CD14-positive monocyte (primary cell): ENCODE measurements around the gene SUN5. TPM values are rescaled to one million over a fixed set of nuclear protein-coding genes. Genes with fewer than 3 reads are reported as not detected.

Source experiments
- DNase-seq, 3 donors: peaks; one replicate each; pipeline ENCODE4 v3.0.0-alpha.2; 2011 to 2022
- H2AFZ ChIP-seq: 2 replicates; pipeline ENCODE4 v1.6.0; 2012; ENCODE audit warnings: mild to moderate bottlenecking, low read depth, low read length, inconsistent platforms; ENCODE audit not compliant: insufficient read depth, poor library complexity, severe bottlenecking
- H3K27ac ChIP-seq, 2 donors: 1 replicate in 1 of 2; 2 replicates in 1 of 2; pipeline ENCODE4 v1.5.1; 2012 to 2013; ENCODE audit warnings: low read length in 2 of 2, control low read depth in 1 of 2, inconsistent platforms in 1 of 2, low read depth in 1 of 2, mild to moderate bottlenecking in 1 of 2
- H3K27me3 ChIP-seq, 2 donors: one replicate each; pipeline versions ENCODE4 v1.6.0 to v1.6.1; 2011 to 2013; ENCODE audit warnings: low read length in 2 of 2; ENCODE audit not compliant: control insufficient read depth in 2 of 2, insufficient read depth in 2 of 2
- H3K36me3 ChIP-seq, 2 donors: replicated peaks in 1 of 2; 1 replicate in 1 of 2; 2 replicates in 1 of 2; pipeline versions ENCODE4 v1.5.1 to v1.6.1; 2012 to 2013; ENCODE audit warnings: low read length in 2 of 2, control low read depth in 1 of 2, inconsistent platforms in 1 of 2, mild to moderate bottlenecking in 1 of 2; ENCODE audit not compliant: insufficient read depth in 2 of 2, control insufficient read depth in 1 of 2
- H3K4me1 ChIP-seq, 2 donors: 1 replicate in 1 of 2; 2 replicates in 1 of 2; pipeline versions ENCODE4 v1.5.1 to v1.6.1; 2012 to 2013; ENCODE audit warnings: low read length in 2 of 2, control low read depth in 1 of 2, inconsistent platforms in 1 of 2, mild to moderate bottlenecking in 1 of 2, moderate library complexity in 1 of 2; ENCODE audit not compliant: insufficient read depth in 2 of 2, control insufficient read depth in 1 of 2
- H3K4me2 ChIP-seq: replicated peaks from 2 replicates; pipeline ENCODE3; 2012; ENCODE audit warnings: low read length, moderate library complexity, mild to moderate bottlenecking; ENCODE audit not compliant: poor library complexity, severe bottlenecking; ENCODE audit errors: extremely low read depth
- H3K4me3 ChIP-seq, 3 experiments: fragments of 200-600 bp in 1 of 3; sonication (generic) in 1 of 3; replicated peaks in 1 of 3; 1 replicate in 2 of 3; 2 replicates in 1 of 3; pipeline ENCODE4 v1.5.1; 2011 to 2013; ENCODE audit warnings: low read length in 3 of 3, mild to moderate bottlenecking in 3 of 3, control low read depth in 2 of 3, low read depth in 2 of 3, inconsistent platforms in 1 of 3, moderate library complexity in 1 of 3
- H3K79me2 ChIP-seq: 2 replicates; pipeline ENCODE4 v1.6.0; 2012; ENCODE audit warnings: mild to moderate bottlenecking, control low read depth, inconsistent platforms, low read length, moderate library complexity; ENCODE audit not compliant: insufficient read depth
- H3K9ac ChIP-seq: 2 replicates; pipeline ENCODE4 v1.6.0; 2017; ENCODE audit warnings: low read length, mild to moderate bottlenecking; ENCODE audit not compliant: insufficient read depth, poor library complexity, severe bottlenecking
- H3K9me3 ChIP-seq, 2 donors: replicated peaks in 1 of 2; 1 replicate in 1 of 2; 2 replicates in 1 of 2; pipeline versions ENCODE4 v1.5.1 to v1.6.1; 2012 to 2013; ENCODE audit warnings: low read length in 2 of 2, control low read depth in 1 of 2; ENCODE audit not compliant: control insufficient read depth in 1 of 2, insufficient read depth in 1 of 2
- H4K20me1 ChIP-seq: 2 replicates; pipeline ENCODE4 v1.6.0; 2012; ENCODE audit warnings: mild to moderate bottlenecking, low read length, control low read depth, moderate library complexity; ENCODE audit not compliant: insufficient read depth
- H3K27ac Mint-ChIP-seq, 7 donors: one replicate each; pipeline ENCODE4 v1.8.0; 2020; ENCODE audit warnings: mild to moderate bottlenecking in 7 of 7, mixed read lengths in 7 of 7, moderate library complexity in 6 of 7, inconsistent platforms in 2 of 7
- H3K27me3 Mint-ChIP-seq, 3 donors: one replicate each; pipeline ENCODE4 v1.8.0; 2021 to 2022; ENCODE audit warnings: low read depth in 3 of 3, mild to moderate bottlenecking in 3 of 3, mixed read lengths in 3 of 3, moderate library complexity in 3 of 3, inconsistent platforms in 1 of 3
- H3K36me3 Mint-ChIP-seq, 2 donors: one replicate each; pipeline ENCODE4 v1.8.0; 2020; ENCODE audit warnings: mixed read lengths in 2 of 2, inconsistent platforms in 1 of 2, mild to moderate bottlenecking in 1 of 2
- H3K4me1 Mint-ChIP-seq: one replicate; pipeline ENCODE4 v1.8.0; 2020; ENCODE audit warnings: mild to moderate bottlenecking, mixed read lengths
- H3K4me3 Mint-ChIP-seq, 2 donors: one replicate each; pipeline ENCODE4 v1.8.0; 2020; ENCODE audit warnings: mild to moderate bottlenecking in 2 of 2, mixed read lengths in 2 of 2, moderate library complexity in 1 of 2
- H3K9me3 Mint-ChIP-seq, 7 donors: one replicate each; pipeline ENCODE4 v1.8.0; 2020 to 2022; ENCODE audit warnings: mixed read lengths in 7 of 7, mild to moderate bottlenecking in 6 of 7, moderate library complexity in 6 of 7, inconsistent platforms in 2 of 7
- WGBS: methylation state at CpG from one replicate; pipeline ENCODE4 v1.1.5; 2013; ENCODE audit warnings: missing lambda C conversion rate; ENCODE audit not compliant: insufficient coverage; 5-methylcytosine and 5-hydroxymethylcytosine counted together
- intact Hi-C, 2 donors: fragments of 100-400 bp; cut with micrococcal nuclease; formaldehyde crosslinking; loops; one replicate each; pipeline versions ENCODE4 v1.15.0 to v1.15.1; 2023
- polyA minus RNA-seq: library from RNA; depleted of rRNA, polyadenylated mRNA; stranded (reverse); fragments of >200 nt; gene quantifications from 2 replicates; pipeline ENCODE4 v1.2.3, GENCODE V29; 2012
- polyA plus RNA-seq, 3 donors: library from polyadenylated mRNA; depleted of rRNA in 1 of 3; unstranded in 2 of 3; stranded (reverse) in 1 of 3; fragments of 300-500 nt in 2 of 3; fragments of >200 nt in 1 of 3; fragmentation: Illumina TruSeq in 2 of 3; gene quantifications; 1 replicate in 2 of 3; 2 replicates in 1 of 3; pipeline ENCODE4 v1.2.3, GENCODE V29; 2012 to 2021
- total RNA-seq, 12 experiments: library from RNA in 1 of 12; stranded (reverse) in 1 of 12; fragments of 120-200 nt in 1 of 12; gene quantifications; one replicate each; pipeline ENCODE4 v1.2.4 and lab custom pipeline; 2013 to 2026; ENCODE audit warnings: mixed read lengths in 6 of 12, inconsistent platforms in 1 of 12
- TF ChIP-seq, protein P1 (sequence below): fragments of 200-600 bp; IDR thresholded peaks from one replicate; pipeline ENCODE4 v1.8.0; 2022; ENCODE audit warnings: antibody characterized with exemption, mild to moderate bottlenecking

SUN5 gene, protein sequence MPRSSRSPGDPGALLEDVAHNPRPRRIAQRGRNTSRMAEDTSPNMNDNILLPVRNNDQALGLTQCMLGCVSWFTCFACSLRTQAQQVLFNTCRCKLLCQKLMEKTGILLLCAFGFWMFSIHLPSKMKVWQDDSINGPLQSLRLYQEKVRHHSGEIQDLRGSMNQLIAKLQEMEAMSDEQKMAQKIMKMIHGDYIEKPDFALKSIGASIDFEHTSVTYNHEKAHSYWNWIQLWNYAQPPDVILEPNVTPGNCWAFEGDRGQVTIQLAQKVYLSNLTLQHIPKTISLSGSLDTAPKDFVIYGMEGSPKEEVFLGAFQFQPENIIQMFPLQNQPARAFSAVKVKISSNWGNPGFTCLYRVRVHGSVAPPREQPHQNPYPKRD
- not detected for total RNA-seq (2013)
- not detected for polyA plus RNA-seq
- polyA minus RNA-seq, result not detected in 2 replicates
- total RNA-seq (lab: John Stamatoyannopoulos, UW), result 0 to 0.35 (median 0) reads per million in 11 experiments

DNA sequence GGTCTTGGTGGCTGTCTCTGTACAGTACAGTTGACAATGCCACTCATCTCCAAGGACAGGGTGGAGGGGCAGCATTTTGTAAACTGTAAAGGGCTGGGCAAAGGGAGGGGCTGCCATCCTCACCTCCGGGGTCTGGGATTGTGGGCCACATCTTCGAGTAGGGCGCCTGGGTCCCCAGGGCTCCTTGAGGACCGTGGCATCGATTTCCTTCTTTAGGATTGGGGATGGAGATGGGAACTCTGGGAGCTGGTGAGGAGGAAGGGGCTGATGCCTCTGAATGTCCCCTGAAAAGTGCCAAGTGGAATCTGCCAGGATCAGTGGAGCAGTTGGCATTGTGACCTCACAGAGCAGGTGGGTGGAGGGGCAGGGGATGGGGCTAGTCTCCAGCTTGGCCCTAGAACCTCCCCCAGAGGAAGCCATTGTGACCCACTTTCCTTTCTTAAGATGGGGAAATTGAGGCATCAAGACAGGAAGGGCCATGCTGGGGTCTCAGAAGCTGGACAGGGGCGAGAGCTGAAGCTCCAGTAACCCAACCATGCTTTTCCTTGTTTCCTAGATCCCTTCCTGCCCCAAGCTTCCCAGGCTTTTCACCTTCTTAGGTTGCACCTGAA lies at the start of gene SUN5:
SUN5 (minus strand) TSS at position 293 of the 611 bp plus-strand sequence; CDS start at position 200, 93 bp downstream.
- peaks cover 0 to 3% (median 1%) of the 10 kb centered on the region in 3 donors for H3K27me3 Mint-ChIP-seq
- H3K9ac ChIP-seq, result no peak within 1 kb of the TSS
- no peaks in the 10 kb centered on the region for H4K20me1 ChIP-seq
- peaks cover 11% of the 10 kb centered on the region for H3K4me1 Mint-ChIP-seq
- H3K36me3 Mint-ChIP-seq, result no peaks in the 10 kb centered on the region
- intact Hi-C loops, result no loop called here
- peaks cover 6% of the 10 kb centered on the region in 2 donors for H3K4me1 ChIP-seq
- H3K79me2 ChIP-seq, result no peaks in the 10 kb centered on the region
- H3K27me3 ChIP-seq, result no peaks in the 10 kb centered on the region
- no peak within 1 kb of the TSS for H3K4me2 ChIP-seq
- WGBS, result 94% methylated on average over 6 of the region's 6 CpGs
- TF ChIP-seq, protein P1, sequence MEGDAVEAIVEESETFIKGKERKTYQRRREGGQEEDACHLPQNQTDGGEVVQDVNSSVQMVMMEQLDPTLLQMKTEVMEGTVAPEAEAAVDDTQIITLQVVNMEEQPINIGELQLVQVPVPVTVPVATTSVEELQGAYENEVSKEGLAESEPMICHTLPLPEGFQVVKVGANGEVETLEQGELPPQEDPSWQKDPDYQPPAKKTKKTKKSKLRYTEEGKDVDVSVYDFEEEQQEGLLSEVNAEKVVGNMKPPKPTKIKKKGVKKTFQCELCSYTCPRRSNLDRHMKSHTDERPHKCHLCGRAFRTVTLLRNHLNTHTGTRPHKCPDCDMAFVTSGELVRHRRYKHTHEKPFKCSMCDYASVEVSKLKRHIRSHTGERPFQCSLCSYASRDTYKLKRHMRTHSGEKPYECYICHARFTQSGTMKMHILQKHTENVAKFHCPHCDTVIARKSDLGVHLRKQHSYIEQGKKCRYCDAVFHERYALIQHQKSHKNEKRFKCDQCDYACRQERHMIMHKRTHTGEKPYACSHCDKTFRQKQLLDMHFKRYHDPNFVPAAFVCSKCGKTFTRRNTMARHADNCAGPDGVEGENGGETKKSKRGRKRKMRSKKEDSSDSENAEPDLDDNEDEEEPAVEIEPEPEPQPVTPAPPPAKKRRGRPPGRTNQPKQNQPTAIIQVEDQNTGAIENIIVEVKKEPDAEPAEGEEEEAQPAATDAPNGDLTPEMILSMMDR, result no peak
- H3K9me3 Mint-ChIP-seq, result peaks cover 0 to 7% (median 3%) of the 10 kb centered on the region in 7 donors
- H3K9me3 ChIP-seq, result no peaks in the 10 kb centered on the region
- no peaks in the 10 kb centered on the region for H3K36me3 ChIP-seq
- DNase-seq, result no peak
- H3K27ac ChIP-seq, result no peak within 1 kb of the TSS
- no peak within 1 kb of the TSS for H3K4me3 Mint-ChIP-seq
- H2AFZ ChIP-seq, result no peak within 1 kb of the TSS
- H3K4me3 ChIP-seq, result no peak within 1 kb of the TSS
- H3K27ac Mint-ChIP-seq, result no peak within 1 kb of the TSS

DNA sequence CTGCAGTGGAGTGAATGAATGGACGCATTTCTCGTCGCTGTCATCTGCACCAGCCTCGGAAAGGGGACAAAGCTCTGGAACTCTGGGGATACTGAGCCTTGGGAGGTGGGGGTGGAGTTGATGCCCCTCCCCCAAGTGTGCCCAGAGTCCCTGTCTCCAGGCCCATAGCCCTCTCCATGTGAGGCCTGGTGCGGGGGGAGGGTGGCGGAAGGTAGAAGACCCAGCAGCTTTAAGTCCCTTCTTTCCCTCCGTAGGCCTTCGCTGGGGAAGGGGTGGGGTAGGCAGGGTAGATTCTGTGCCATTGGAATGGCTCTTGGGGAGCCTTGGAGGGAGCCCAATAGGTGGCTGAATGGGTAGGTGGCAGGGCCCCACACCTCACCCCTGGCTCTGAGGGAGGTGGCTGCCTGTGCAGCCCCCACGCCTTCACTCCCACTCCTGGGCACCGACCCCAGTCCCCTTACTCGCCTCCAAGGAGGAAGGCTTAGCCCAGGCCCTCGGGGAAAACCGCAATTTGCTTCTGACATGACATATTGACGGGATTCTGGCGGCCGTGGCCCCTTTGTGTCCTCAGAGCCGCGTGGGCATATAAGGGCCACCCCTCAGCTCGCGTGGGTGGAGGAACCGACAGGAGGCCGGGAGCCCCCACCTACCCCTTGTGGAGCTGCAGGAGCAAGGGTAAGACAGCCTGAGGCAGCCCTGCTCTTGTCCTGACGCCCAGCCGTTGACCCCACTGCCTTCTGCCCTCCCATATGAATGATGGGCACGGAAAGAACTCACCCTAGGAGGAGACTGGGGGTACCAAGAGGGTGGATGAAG lies 49.3 kb upstream of the SUN5 start, which contains the start of gene BPIFB3:
BPIFB3 (plus strand) TSS at position 613 of the 816 bp plus-strand sequence. CDS start 1,533 bp downstream, outside the sequence.
- H3K9me3 Mint-ChIP-seq, result peaks cover 0 to 2% (median 0%) of the 10 kb centered on the region in 7 donors
- no peak within 1 kb of the TSS for H3K4me3 ChIP-seq
- no peak for DNase-seq
- no peaks in the 10 kb centered on the region for H4K20me1 ChIP-seq
- no peak within 1 kb of the TSS for H3K4me3 Mint-ChIP-seq
- H2AFZ ChIP-seq, result no peak within 1 kb of the TSS
- H3K36me3 ChIP-seq, result no peaks in the 10 kb centered on the region
- TF ChIP-seq, protein P1, result no peak
- no peaks in the 10 kb centered on the region for H3K36me3 Mint-ChIP-seq
- no peak within 1 kb of the TSS for H3K27ac ChIP-seq
- peaks cover 0 to 2% (median 1%) of the 10 kb centered on the region in 3 donors for H3K27me3 Mint-ChIP-seq
- H3K4me2 ChIP-seq, result no peak within 1 kb of the TSS
- no peaks in the 10 kb centered on the region for H3K9me3 ChIP-seq
- intact Hi-C loops, result no loop called here
- no peaks in the 10 kb centered on the region for H3K4me1 ChIP-seq
- H3K27ac Mint-ChIP-seq, result no peak within 1 kb of the TSS
- no peaks in the 10 kb centered on the region for H3K4me1 Mint-ChIP-seq
- H3K27me3 ChIP-seq, result no peaks in the 10 kb centered on the region
- WGBS, result 93% methylated on average over 15 of the region's 25 CpGs
- no peak within 1 kb of the TSS for H3K9ac ChIP-seq
- H3K79me2 ChIP-seq, result no peaks in the 10 kb centered on the region
